ENCODE measurements around the gene SMAD9. TPM values are rescaled to one million over a fixed set of nuclear protein-coding genes. Genes with fewer than 3 reads are reported as not detected.

Gene SMAD9
- total and polyA plus RNA-seq, 9 of the 15 experiments (the other 6 are each of a cell fraction or from before 2014, with no cell fraction given), result 0.02 to 0.08 (median 0.03) TPM; not detected in 4

DNA sequence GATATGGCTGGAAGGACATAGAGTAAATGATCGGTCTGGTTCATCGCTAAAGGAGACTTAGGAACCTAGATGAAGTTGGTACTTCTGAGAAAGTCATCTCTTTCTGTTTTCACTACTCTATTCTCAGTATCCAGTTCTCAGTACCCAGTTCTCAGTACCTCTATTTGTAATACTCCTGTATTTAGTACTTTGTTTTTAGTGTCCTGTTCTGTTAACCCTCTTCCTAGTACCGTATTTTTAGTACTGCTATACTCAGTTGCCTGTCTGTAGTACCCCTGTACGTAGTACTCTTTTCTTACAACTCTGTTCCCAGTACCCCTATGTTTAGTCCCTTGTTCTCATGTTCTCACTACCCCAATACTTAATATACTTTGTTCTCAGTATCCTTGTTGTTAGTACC lies 99.8 kb downstream of the SMAD9 start:
- intact Hi-C loops (cut with micrococcal nuclease) (no loop called here), in situ Hi-C loops (cut with MboI) (no loop called here)
- Histone ChIP-seq H3K4me1 (replicated peaks in 1 of 2; ENCODE audit: control insufficient read depth in 2 of 2, insufficient read depth in 2 of 2, low read length in 2 of 2) (peaks cover 2 to 17% of the 10 kb centered on the region in 2 experiments; a peak in 3 of 5 replicates), H3K9ac (ENCODE audit: insufficient read depth in 1 of 2, low read depth in 2 of 2, low read length in 2 of 2) (peak overlapping the region in 1 of 2 experiments; percentile 65; a peak in 2 of 4 replicates), H3K9me1 (ENCODE audit: control insufficient read depth, insufficient read depth, low read length) (no peaks in the 10 kb centered on the region), H4K20me1 (replicated peaks; ENCODE audit: control insufficient read depth, insufficient read depth, low read length) (no peaks in the 10 kb centered on the region), H2AFZ (ENCODE audit: low read depth, low read length) (peak overlapping the region; percentile 81; the same call in 1 of the 2 replicates), H3K79me2 (ENCODE audit: control insufficient read depth, insufficient read depth, low read length) (peaks cover 36% of the 10 kb centered on the region), H3K4me3 (peak overlapping the region; percentile 78), H3K9me3 (replicated peaks; ENCODE audit: control insufficient read depth, insufficient read depth, low read depth, low read length) (no peaks in the 10 kb centered on the region), H3K27ac (ENCODE audit: extremely low read depth, low read depth, low read length) (peak overlapping the region; percentile 69; the same call in 2 of the 3 replicates), H3K36me3 (ENCODE audit: control insufficient read depth, insufficient read depth, low read length) (peaks cover 6% of the 10 kb centered on the region; the same call in 1 of the 3 replicates), H3K27me3 (ENCODE audit: control insufficient read depth in 2 of 2, insufficient read depth in 2 of 2, low read length in 2 of 2) (no peaks in the 10 kb centered on the region), H3K4me2 (ENCODE audit: insufficient read depth, low read length) (peak overlapping the region; percentile 90)
- CTCF ChIA-PET (ENCODE audit: low intra/inter-chr PET ratio), result no interaction called here
- DNase-seq (ENCODE audit: extremely low read depth in 1 of 4, low spot score in 3 of 4) (no peak), ATAC-seq (peak; percentile 27), FAIRE-seq (peak; percentile 42)
- TSS peak; percentile 38 for BruUV-seq (replicated peaks)
- WGBS (ENCODE audit: insufficient coverage, low coverage, missing lambda C conversion rate), result 4% methylated on average over 4 of the region's 4 CpGs
- POLR2A ChIA-PET, result no interaction called here
- TF ChIP-seq, protein P1, sequence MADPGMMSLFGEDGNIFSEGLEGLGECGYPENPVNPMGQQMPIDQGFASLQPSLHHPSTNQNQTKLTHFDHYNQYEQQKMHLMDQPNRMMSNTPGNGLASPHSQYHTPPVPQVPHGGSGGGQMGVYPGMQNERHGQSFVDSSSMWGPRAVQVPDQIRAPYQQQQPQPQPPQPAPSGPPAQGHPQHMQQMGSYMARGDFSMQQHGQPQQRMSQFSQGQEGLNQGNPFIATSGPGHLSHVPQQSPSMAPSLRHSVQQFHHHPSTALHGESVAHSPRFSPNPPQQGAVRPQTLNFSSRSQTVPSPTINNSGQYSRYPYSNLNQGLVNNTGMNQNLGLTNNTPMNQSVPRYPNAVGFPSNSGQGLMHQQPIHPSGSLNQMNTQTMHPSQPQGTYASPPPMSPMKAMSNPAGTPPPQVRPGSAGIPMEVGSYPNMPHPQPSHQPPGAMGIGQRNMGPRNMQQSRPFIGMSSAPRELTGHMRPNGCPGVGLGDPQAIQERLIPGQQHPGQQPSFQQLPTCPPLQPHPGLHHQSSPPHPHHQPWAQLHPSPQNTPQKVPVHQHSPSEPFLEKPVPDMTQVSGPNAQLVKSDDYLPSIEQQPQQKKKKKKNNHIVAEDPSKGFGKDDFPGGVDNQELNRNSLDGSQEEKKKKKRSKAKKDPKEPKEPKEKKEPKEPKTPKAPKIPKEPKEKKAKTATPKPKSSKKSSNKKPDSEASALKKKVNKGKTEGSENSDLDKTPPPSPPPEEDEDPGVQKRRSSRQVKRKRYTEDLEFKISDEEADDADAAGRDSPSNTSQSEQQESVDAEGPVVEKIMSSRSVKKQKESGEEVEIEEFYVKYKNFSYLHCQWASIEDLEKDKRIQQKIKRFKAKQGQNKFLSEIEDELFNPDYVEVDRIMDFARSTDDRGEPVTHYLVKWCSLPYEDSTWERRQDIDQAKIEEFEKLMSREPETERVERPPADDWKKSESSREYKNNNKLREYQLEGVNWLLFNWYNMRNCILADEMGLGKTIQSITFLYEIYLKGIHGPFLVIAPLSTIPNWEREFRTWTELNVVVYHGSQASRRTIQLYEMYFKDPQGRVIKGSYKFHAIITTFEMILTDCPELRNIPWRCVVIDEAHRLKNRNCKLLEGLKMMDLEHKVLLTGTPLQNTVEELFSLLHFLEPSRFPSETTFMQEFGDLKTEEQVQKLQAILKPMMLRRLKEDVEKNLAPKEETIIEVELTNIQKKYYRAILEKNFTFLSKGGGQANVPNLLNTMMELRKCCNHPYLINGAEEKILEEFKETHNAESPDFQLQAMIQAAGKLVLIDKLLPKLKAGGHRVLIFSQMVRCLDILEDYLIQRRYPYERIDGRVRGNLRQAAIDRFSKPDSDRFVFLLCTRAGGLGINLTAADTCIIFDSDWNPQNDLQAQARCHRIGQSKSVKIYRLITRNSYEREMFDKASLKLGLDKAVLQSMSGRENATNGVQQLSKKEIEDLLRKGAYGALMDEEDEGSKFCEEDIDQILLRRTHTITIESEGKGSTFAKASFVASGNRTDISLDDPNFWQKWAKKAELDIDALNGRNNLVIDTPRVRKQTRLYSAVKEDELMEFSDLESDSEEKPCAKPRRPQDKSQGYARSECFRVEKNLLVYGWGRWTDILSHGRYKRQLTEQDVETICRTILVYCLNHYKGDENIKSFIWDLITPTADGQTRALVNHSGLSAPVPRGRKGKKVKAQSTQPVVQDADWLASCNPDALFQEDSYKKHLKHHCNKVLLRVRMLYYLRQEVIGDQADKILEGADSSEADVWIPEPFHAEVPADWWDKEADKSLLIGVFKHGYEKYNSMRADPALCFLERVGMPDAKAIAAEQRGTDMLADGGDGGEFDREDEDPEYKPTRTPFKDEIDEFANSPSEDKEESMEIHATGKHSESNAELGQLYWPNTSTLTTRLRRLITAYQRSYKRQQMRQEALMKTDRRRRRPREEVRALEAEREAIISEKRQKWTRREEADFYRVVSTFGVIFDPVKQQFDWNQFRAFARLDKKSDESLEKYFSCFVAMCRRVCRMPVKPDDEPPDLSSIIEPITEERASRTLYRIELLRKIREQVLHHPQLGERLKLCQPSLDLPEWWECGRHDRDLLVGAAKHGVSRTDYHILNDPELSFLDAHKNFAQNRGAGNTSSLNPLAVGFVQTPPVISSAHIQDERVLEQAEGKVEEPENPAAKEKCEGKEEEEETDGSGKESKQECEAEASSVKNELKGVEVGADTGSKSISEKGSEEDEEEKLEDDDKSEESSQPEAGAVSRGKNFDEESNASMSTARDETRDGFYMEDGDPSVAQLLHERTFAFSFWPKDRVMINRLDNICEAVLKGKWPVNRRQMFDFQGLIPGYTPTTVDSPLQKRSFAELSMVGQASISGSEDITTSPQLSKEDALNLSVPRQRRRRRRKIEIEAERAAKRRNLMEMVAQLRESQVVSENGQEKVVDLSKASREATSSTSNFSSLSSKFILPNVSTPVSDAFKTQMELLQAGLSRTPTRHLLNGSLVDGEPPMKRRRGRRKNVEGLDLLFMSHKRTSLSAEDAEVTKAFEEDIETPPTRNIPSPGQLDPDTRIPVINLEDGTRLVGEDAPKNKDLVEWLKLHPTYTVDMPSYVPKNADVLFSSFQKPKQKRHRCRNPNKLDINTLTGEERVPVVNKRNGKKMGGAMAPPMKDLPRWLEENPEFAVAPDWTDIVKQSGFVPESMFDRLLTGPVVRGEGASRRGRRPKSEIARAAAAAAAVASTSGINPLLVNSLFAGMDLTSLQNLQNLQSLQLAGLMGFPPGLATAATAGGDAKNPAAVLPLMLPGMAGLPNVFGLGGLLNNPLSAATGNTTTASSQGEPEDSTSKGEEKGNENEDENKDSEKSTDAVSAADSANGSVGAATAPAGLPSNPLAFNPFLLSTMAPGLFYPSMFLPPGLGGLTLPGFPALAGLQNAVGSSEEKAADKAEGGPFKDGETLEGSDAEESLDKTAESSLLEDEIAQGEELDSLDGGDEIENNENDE (IDR thresholded peaks at IDR 0.05; ENCODE audit: low read depth, low read length), result no peak
- TF ChIP-seq, protein P2, sequence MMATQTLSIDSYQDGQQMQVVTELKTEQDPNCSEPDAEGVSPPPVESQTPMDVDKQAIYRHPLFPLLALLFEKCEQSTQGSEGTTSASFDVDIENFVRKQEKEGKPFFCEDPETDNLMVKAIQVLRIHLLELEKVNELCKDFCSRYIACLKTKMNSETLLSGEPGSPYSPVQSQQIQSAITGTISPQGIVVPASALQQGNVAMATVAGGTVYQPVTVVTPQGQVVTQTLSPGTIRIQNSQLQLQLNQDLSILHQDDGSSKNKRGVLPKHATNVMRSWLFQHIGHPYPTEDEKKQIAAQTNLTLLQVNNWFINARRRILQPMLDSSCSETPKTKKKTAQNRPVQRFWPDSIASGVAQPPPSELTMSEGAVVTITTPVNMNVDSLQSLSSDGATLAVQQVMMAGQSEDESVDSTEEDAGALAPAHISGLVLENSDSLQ (IDR thresholded peaks at IDR 0.05), result no peak
- TF ChIP-seq MCM3 (IDR thresholded peaks at IDR 0.05) (no peak), SP2 (IDR thresholded peaks at IDR 0.05; ENCODE audit: extremely low read depth, low read depth, low read length, poor library complexity, severe bottlenecking) (no peak), PHB (CRISPR knock-in tag; IDR thresholded peaks at IDR 0.05) (no peak)

Data from K562 (cell line).